Loucy (cell line): Measurements from ENCODE around the gene SFTA2.

Experiments used
- H2AFZ ChIP-seq: fragments of 200-600 bp; sonication (generic); 2 replicates; pipeline ENCODE4 v1.6.0; 2016; ENCODE audit warnings: antibody characterized with exemption, mild to moderate bottlenecking, low read length, moderate library complexity
- H3F3A ChIP-seq: fragments of 200-600 bp; 2 replicates; pipeline ENCODE4 v1.6.0; 2016; ENCODE audit warnings: antibody characterized with exemption, low read depth, mild to moderate bottlenecking
- H3K27me3 ChIP-seq: fragments of 200-600 bp; sonication (generic); 2 replicates; pipeline ENCODE4 v1.6.1; 2014; ENCODE audit warnings: low read length, mild to moderate bottlenecking; ENCODE audit not compliant: insufficient read depth, poor library complexity, severe bottlenecking
- H3K36me3 ChIP-seq: fragments of 200-600 bp; sonication (generic); 2 replicates; pipeline ENCODE4 v1.6.1; 2016; ENCODE audit warnings: low read length; ENCODE audit not compliant: insufficient read depth
- H3K4me1 ChIP-seq: fragments of 200-600 bp; sonication (generic); 2 replicates; pipeline ENCODE4 v1.5.1; 2014; ENCODE audit warnings: low read length, mild to moderate bottlenecking; ENCODE audit not compliant: insufficient read depth, poor library complexity, severe bottlenecking
- H3K4me2 ChIP-seq: fragments of 200-600 bp; sonication (generic); 2 replicates; pipeline ENCODE4 v1.6.0; 2014; ENCODE audit warnings: antibody characterized with exemption, low read length, low read depth, mild to moderate bottlenecking; ENCODE audit not compliant: poor library complexity, severe bottlenecking
- H3K4me3 ChIP-seq: fragments of 200-600 bp; sonication (generic); 2 replicates; pipeline ENCODE4 v1.5.1; 2014; ENCODE audit warnings: low read length, mild to moderate bottlenecking, mixed read lengths; ENCODE audit not compliant: poor library complexity, severe bottlenecking
- H3K79me2 ChIP-seq: fragments of 200-600 bp; sonication (generic); 2 replicates; pipeline ENCODE4 v1.6.1; 2014; ENCODE audit warnings: low read length; ENCODE audit not compliant: insufficient read depth
- H3K9ac ChIP-seq: fragments of 200-600 bp; sonication (generic); 2 replicates; pipeline ENCODE4 v1.6.0; 2014; ENCODE audit warnings: mild to moderate bottlenecking, low read depth, low read length, moderate library complexity; ENCODE audit not compliant: poor library complexity, severe bottlenecking
- H3K9me2 ChIP-seq: fragments of 200-600 bp; sonication (generic); replicated peaks from 2 replicates; pipeline ENCODE4 v1.6.1; 2016; ENCODE audit warnings: low read depth, low read length, mixed read lengths
- H3K9me3 ChIP-seq: fragments of 200-600 bp; sonication (generic); 2 replicates; pipeline ENCODE4 v1.6.1; 2014; ENCODE audit warnings: mild to moderate bottlenecking, antibody characterized with exemption, low read length, low read depth; ENCODE audit not compliant: insufficient read depth
- H4K20me1 ChIP-seq: fragments of 200-600 bp; sonication (generic); 2 replicates; pipeline ENCODE4 v1.6.0; 2014; ENCODE audit warnings: antibody characterized with exemption, low read length, mild to moderate bottlenecking; ENCODE audit not compliant: insufficient read depth, poor library complexity, severe bottlenecking
- EZH2phosphoT487 ChIP-seq: fragments of 200-600 bp; IDR thresholded peaks from 2 replicates; pipeline ENCODE4 v1.6.1; 2018; ENCODE audit warnings: antibody characterized with exemption, mild to moderate bottlenecking, moderate library complexity, borderline replicate concordance
- TF ChIP-seq, protein P1 (sequence below): fragments of 200-600 bp; sonication (generic); conservative IDR thresholded peaks from 2 replicates; pipeline ENCODE4 v1.5.1; 2014; ENCODE audit warnings: mild to moderate bottlenecking, antibody characterized with exemption, low read length

The SFTA2 gene

DNA sequence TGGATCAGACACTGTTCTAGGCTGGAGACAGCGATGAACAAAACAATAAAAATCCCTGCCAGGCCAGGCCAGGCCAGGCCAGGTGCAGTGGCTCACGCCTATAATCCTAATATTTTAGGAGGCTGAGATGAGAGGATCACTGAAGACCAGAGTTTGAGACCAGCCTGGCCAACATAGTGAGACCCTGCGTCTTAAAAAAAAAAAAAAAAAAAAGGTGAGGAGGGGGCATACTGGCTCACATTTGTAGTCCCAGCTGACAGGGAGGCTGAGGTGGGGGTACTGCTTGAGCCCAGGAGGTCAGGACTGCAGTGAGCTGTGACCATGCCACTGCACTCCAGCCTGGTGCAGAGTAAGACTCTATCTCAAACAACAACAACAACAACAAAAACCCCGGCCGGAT is 13.3 kb upstream of the SFTA2 start:
- no peaks in the 10 kb centered on the region for H3F3A ChIP-seq
- H3K4me2 ChIP-seq, result no peak overlapping the region
- no peaks in the 10 kb centered on the region for H3K4me1 ChIP-seq
- H3K79me2 ChIP-seq, result no peaks in the 10 kb centered on the region
- no peaks in the 10 kb centered on the region for H3K27me3 ChIP-seq
- no peaks in the 10 kb centered on the region for H3K9me3 ChIP-seq
- no peak overlapping the region for H3K4me3 ChIP-seq
- H4K20me1 ChIP-seq, result no peaks in the 10 kb centered on the region
- TF ChIP-seq, protein P1, sequence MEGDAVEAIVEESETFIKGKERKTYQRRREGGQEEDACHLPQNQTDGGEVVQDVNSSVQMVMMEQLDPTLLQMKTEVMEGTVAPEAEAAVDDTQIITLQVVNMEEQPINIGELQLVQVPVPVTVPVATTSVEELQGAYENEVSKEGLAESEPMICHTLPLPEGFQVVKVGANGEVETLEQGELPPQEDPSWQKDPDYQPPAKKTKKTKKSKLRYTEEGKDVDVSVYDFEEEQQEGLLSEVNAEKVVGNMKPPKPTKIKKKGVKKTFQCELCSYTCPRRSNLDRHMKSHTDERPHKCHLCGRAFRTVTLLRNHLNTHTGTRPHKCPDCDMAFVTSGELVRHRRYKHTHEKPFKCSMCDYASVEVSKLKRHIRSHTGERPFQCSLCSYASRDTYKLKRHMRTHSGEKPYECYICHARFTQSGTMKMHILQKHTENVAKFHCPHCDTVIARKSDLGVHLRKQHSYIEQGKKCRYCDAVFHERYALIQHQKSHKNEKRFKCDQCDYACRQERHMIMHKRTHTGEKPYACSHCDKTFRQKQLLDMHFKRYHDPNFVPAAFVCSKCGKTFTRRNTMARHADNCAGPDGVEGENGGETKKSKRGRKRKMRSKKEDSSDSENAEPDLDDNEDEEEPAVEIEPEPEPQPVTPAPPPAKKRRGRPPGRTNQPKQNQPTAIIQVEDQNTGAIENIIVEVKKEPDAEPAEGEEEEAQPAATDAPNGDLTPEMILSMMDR, result no peak
- TF ChIP-seq EZH2phosphoT487, result no peak
- H3K9me2 ChIP-seq, result no peaks in the 10 kb centered on the region
- H3K9ac ChIP-seq, result no peak overlapping the region
- no peak overlapping the region for H2AFZ ChIP-seq
- H3K36me3 ChIP-seq, result no peaks in the 10 kb centered on the region

DNA sequence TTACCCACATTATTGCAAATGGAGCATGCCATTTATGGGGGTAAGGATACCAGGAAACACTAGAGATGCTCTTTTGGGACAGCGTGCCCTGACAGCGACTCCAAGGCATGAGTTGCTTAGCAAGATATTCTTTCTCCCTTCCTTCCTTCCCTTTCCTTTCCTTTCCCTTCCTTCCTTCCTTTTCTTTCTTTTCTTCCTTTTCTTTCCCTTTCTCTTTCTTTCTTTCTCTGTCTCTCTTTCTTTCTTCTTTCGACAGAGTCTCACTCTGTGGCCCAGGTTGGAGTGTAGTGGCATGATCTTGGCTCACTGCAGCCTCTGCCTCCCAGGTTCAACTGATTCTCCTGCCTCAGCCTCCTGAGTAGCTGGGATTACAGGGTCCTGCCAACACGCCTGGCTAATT is 12.1 kb upstream of the SFTA2 start:
- no peak overlapping the region for H3K4me2 ChIP-seq
- TF ChIP-seq, protein P1, result no peak
- TF ChIP-seq EZH2phosphoT487, result no peak
- no peaks in the 10 kb centered on the region for H3K4me1 ChIP-seq
- H4K20me1 ChIP-seq, result no peaks in the 10 kb centered on the region
- H3K27me3 ChIP-seq, result no peaks in the 10 kb centered on the region
- H3K9me3 ChIP-seq, result no peaks in the 10 kb centered on the region
- no peaks in the 10 kb centered on the region for H3F3A ChIP-seq
- no peaks in the 10 kb centered on the region for H3K79me2 ChIP-seq
- no peak overlapping the region for H3K9ac ChIP-seq
- no peak overlapping the region for H2AFZ ChIP-seq
- no peaks in the 10 kb centered on the region for H3K9me2 ChIP-seq
- H3K4me3 ChIP-seq, result no peak overlapping the region
- H3K36me3 ChIP-seq, result no peaks in the 10 kb centered on the region

DNA sequence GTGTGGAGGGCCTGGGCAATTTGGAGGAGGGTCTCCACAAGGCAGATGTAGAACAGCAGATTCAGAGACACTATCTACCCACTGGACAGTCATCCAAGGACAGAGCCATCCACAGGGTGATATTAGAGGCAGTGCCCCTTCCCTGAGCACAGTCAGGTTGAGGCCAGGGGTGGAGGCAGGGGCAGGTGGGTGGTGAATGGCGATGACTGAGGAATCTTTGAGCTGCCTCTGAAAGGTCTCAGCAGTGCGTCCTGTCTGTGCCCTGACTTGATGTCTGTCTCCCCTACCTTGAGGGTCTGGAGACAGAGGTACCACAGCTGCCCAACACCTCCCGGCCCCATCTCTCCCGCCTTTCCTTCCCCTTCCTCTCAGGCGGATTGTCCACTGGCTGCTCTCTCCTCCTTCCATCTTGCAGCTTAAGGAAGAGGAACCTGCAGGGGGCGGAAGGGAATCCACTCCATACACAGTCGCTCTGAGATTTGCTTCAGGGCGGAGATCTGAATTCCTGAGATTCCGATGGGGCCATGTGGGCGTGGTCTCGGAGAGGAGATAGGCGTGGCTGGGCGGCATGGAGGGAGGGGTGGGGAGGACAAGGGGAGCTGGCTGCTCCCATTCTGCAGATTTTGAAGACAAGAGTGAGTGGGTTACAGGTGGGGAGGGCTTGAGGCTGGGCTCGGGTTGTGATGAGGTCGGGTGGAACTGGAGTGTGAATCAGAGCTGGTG is 10.5 kb upstream of the SFTA2 start:
- Histone ChIP-seq H3K27me3 (no peaks in the 10 kb centered on the region), H3K4me1 (no peaks in the 10 kb centered on the region), H2AFZ (no peak overlapping the region), H4K20me1 (no peaks in the 10 kb centered on the region), H3K9ac (no peak overlapping the region), H3K9me3 (no peaks in the 10 kb centered on the region), H3K36me3 (no peaks in the 10 kb centered on the region), H3K4me3 (no peak overlapping the region), H3K4me2 (no peak overlapping the region), H3F3A (no peaks in the 10 kb centered on the region), H3K9me2 (no peaks in the 10 kb centered on the region), H3K79me2 (no peaks in the 10 kb centered on the region)
- TF ChIP-seq, protein P1, result no peak
- TF ChIP-seq EZH2phosphoT487, result no peak
